Glutamatergic neuron (in vitro differentiated cells): ENCODE results near the gene ZCCHC14. TPM values are rescaled to one million over a fixed set of nuclear protein-coding genes. Genes with fewer than 3 reads are reported as not detected.

Experiments used
- DNase-seq: peaks from one replicate; pipeline ENCODE4 v3.0.0; 2022
- H3K27ac Mint-ChIP-seq: one replicate; pipeline ENCODE4 v1.8.0; 2020; ENCODE audit warnings: mild to moderate bottlenecking, mixed read lengths, inconsistent platforms; ENCODE audit not compliant: unreplicated experiment
- H3K27me3 Mint-ChIP-seq: one replicate; pipeline ENCODE4 v1.8.0; 2020; ENCODE audit warnings: mild to moderate bottlenecking, moderate library complexity, mixed read lengths, inconsistent platforms; ENCODE audit not compliant: unreplicated experiment
- H3K36me3 Mint-ChIP-seq: one replicate; pipeline ENCODE4 v1.8.0; 2020; ENCODE audit warnings: mild to moderate bottlenecking, mixed read lengths, inconsistent platforms; ENCODE audit not compliant: unreplicated experiment
- H3K4me1 Mint-ChIP-seq: one replicate; pipeline ENCODE4 v1.8.0; 2020; ENCODE audit warnings: mild to moderate bottlenecking, low read depth, mixed read lengths, inconsistent platforms; ENCODE audit not compliant: unreplicated experiment
- H3K4me3 Mint-ChIP-seq: one replicate; pipeline ENCODE4 v1.8.0; 2020; ENCODE audit warnings: mild to moderate bottlenecking, mixed read lengths, inconsistent platforms; ENCODE audit not compliant: unreplicated experiment
- H3K9me3 Mint-ChIP-seq: one replicate; pipeline ENCODE4 v1.8.0; 2020; ENCODE audit warnings: mild to moderate bottlenecking, moderate library complexity, mixed read lengths, inconsistent platforms; ENCODE audit not compliant: unreplicated experiment
- total RNA-seq: library from RNA; stranded (reverse); fragmentation: NEBNext Ultra II Directional; extraction: Animal tissue kit (Norgen Biotek cat#: 25700); gene quantifications from one replicate; pipeline ENCODE4 v1.2.1, GENCODE V29; 2021; ENCODE audit not compliant: unreplicated experiment
- TF ChIP-seq, protein P1 (sequence below): fragments of 200-600 bp; sonication (generic); IDR thresholded peaks from one replicate; pipeline ENCODE4 v1.5.0; 2021; ENCODE audit not compliant: partially characterized antibody, unreplicated experiment

Gene ZCCHC14
- total RNA-seq, 1 donor from 2014 or later = 29.2 TPM

DNA sequence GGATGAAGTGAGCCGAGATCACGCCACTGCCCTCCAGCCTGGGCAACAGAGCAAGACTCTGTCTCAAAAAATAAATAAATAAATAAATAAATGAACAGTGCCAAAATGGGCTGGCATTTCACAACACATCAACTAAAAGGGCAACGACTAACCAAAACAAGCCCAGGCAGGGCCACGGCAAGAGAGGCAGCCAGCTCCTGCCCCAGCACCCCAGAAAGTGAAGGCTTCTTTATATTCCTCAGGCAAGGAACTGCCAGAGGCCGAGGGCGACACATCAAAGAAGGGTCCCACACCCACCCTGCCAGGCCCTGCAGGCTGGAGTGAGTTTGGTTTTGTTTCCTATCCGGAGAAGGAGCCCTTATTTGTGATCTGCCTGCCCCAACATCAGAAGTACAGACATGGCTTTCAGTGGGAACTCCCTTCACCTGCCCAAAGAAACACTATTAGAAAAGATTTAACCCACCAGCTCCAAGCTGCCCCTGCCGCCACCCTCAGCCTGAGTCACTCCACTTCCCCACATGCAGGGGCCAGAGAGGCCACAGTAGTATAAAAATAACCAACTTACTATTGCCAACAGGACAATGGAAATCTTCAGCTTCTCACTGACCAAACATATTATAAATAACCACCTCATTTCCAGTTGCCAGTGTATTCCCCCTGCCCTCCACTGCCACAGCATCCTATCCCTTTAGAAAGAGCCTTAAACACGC, 117.2 kb downstream of the ZCCHC14 start:
- no peaks in the 10 kb centered on the region for H3K27me3 Mint-ChIP-seq
- no peaks in the 10 kb centered on the region for H3K36me3 Mint-ChIP-seq
- peaks cover 1% of the 10 kb centered on the region for H3K9me3 Mint-ChIP-seq
- TF ChIP-seq, protein P1, sequence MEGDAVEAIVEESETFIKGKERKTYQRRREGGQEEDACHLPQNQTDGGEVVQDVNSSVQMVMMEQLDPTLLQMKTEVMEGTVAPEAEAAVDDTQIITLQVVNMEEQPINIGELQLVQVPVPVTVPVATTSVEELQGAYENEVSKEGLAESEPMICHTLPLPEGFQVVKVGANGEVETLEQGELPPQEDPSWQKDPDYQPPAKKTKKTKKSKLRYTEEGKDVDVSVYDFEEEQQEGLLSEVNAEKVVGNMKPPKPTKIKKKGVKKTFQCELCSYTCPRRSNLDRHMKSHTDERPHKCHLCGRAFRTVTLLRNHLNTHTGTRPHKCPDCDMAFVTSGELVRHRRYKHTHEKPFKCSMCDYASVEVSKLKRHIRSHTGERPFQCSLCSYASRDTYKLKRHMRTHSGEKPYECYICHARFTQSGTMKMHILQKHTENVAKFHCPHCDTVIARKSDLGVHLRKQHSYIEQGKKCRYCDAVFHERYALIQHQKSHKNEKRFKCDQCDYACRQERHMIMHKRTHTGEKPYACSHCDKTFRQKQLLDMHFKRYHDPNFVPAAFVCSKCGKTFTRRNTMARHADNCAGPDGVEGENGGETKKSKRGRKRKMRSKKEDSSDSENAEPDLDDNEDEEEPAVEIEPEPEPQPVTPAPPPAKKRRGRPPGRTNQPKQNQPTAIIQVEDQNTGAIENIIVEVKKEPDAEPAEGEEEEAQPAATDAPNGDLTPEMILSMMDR = no peak
- no peak for DNase-seq
- no peak overlapping the region for H3K27ac Mint-ChIP-seq
- peaks cover 17% of the 10 kb centered on the region for H3K4me1 Mint-ChIP-seq
- no peak overlapping the region for H3K4me3 Mint-ChIP-seq

DNA sequence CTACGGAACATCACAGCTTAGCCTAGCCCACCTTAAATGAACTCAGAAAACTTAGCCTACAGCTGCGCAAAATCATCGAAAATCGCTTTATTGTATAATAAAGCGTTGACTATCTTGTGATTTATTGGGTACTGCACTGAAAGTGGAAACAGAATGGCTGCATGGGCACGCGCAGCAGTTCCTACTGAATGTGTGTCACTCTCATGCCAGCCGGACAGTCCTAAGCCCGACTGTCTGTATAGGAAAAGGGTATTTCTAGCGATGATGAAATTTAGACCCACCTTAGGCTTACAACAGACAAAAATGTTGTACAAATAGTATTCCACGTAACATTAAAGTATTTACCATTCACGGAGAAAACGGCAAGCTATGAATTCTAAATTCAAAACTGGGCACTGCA, 118.5 kb downstream of the ZCCHC14 start:
- Mint-ChIP-seq H3K27ac (no peak overlapping the region), H3K4me3 (no peak overlapping the region), H3K36me3 (no peaks in the 10 kb centered on the region), H3K4me1 (peaks cover 21% of the 10 kb centered on the region), H3K9me3 (peaks cover 1% of the 10 kb centered on the region), H3K27me3 (no peaks in the 10 kb centered on the region)
- DNase-seq = no peak
- TF ChIP-seq, protein P1 = no peak

DNA sequence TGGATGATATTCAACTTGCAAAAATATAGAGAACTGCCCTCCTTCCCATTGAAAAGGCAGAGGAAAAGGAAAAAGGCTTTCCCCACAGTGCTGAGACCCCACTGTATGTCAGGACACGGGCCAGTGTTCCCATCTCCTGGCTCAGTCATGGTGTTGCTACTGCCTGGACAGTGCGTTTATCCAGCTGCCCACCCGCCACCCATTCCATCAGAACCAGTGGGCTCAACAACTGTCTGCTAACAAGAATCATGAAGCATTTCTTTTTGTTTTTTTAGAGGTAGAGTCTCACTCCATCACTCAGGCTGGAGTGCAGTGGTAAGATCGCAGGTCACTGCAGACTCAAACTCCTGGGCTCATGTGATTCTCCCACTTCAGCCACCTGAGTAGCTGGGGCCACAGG, 120.5 kb downstream of the ZCCHC14 start:
- peaks cover 31% of the 10 kb centered on the region for H3K4me1 Mint-ChIP-seq
- H3K4me3 Mint-ChIP-seq = no peak overlapping the region
- no peak for DNase-seq
- TF ChIP-seq, protein P1 = no peak
- H3K27me3 Mint-ChIP-seq = no peaks in the 10 kb centered on the region
- H3K27ac Mint-ChIP-seq = no peak overlapping the region
- H3K36me3 Mint-ChIP-seq = no peaks in the 10 kb centered on the region
- peaks cover 1% of the 10 kb centered on the region for H3K9me3 Mint-ChIP-seq

DNA sequence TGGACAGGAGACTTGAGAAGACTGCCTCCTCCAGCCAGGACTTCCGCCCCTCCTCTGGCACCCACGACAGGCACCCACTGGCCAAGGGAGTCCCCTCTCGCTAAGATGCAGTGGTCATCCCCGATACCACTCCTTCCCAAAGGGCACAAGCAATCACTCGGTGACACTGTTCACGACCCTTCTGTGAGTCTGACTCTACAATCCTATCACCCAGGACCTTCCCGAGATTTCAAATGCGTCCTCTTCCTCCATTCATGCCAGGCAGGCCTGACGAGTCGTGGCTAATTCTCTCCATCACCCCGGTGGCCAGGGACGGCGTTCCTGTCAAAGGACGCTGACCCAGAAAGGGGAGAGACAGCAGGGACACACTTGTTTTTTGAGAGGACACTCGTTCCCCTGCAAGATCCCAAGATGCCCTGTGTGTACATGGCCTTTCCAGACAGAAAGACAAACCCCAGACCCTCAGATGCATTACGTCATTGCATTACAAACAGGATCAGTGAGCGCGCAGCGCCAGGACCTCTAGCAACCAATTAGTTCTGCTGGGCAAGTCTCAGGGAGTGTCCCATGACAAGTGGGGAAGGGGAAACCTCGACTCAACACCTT, 121.5 kb downstream of the ZCCHC14 start:
- H3K36me3 Mint-ChIP-seq = no peaks in the 10 kb centered on the region
- peaks cover 36% of the 10 kb centered on the region for H3K4me1 Mint-ChIP-seq
- TF ChIP-seq, protein P1 = no peak
- peak overlapping the region; percentile 31 for H3K4me3 Mint-ChIP-seq
- H3K9me3 Mint-ChIP-seq = peaks cover 1% of the 10 kb centered on the region
- DNase-seq = no peak
- H3K27ac Mint-ChIP-seq = no peak overlapping the region
- H3K27me3 Mint-ChIP-seq = no peaks in the 10 kb centered on the region
